NCI-H345 treated with DMSO at 0.1 percent for 48 hours (cell line): ENCODE results near the gene ZNF773.
A peak's percentile ranks its signal among the peaks of the same experiment; 100 is the strongest.
"Not testable (repeated sequence)": the region's sequence is repeated elsewhere in the genome, so short reads cannot be mapped to it uniquely, and the experiment has no call there.

ENCODE experiments used
- DNase-seq: peaks from one replicate; lab custom pipeline; 2025; ENCODE audit not compliant: unreplicated experiment; lab: John Stamatoyannopoulos, UW

ZNF773 gene

DNA sequence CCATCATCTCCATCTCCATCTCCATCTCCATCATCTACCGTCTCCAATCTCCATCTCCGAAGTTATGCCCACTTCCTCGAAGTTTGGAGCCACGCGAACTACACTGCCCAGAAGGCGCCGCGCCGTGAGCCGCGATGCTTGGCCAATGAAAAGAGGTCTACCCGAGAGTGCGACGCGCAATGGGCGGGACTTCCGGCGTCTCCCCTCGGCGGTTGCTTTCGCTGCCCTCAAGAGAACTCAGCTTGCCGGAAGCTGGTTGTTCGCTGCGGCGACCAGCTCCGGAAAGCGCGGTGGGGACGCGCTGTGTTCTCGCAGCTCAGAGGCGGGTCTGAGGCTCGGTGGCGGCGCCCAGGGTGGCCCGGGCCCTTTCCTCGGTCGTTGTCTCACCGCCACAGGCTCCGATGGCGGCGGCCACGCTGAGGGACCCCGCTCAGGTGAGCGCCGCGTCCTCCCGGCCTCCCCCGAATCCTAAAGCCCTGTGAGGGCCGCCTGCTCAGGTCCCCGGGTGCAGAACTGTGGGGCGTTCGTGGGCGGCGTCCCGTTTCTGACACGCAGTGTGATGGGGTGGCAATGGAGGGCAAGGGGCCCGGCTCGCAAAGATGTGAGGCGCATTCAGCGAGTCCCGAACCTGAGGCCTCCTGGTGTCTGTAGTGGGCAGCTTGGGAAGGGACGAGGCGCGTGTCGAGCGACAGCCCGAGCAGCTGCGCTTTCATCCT is at the start of gene ZNF773:
ZNF773 (plus strand) TSS at position 259 of the 716 bp plus-strand sequence; CDS start at position 402, 143 bp downstream.
- peak; percentile 71 for DNase-seq

DNA sequence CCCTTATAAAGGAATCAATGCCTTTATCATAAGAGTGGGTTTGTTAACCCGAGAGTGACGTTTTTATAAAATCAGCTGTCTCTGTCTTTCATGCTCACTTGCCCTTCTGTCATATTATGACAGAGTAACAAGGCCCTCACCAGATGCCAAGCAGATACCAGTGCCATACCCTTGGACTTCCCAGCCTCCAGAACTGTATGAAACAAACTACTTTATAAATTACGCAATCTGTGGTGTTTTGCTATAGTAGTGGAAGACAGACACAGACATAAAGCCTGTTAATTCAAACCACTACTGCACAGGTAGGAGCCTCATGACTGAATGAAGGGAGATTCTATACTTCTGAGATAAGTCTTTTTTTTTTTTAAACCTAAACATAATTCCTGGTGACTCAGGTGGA is 47.4 kb upstream of the ZNF773 start:
- no peak for DNase-seq

DNA sequence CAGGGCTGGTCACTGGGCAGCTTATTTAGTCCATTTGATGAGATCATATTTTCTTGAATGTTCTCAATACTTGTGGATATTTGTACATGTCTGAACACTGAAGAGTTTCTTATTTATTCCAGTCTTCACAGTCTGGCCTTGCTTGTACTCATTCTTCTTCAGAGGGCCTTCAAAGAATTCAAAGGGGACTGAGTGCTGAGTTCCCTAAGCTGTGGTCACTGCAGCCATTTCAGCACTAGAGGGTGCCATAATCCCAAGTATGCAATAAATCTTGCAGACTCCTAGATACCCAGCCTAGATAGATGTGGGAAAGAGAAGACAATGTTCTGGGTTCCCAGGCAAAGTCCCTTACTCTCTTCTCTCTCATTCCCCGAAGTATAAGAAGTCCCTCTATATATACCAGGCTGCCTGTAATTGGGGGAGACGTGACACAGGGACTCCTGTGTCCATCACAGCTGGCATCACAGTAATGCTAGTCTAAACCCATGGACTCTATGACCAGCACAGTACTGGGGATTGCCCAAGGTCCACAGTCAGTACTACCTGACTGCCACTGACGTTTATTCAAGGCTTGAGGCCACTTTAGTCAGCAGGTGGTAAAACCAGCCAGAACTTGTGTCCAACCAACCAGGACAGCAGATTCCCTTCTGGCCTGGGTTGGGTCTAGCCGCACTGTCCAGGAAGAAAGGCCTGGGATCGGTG is 33.9 kb upstream of the ZNF773 start:
- DNase-seq, result no peak

DNA sequence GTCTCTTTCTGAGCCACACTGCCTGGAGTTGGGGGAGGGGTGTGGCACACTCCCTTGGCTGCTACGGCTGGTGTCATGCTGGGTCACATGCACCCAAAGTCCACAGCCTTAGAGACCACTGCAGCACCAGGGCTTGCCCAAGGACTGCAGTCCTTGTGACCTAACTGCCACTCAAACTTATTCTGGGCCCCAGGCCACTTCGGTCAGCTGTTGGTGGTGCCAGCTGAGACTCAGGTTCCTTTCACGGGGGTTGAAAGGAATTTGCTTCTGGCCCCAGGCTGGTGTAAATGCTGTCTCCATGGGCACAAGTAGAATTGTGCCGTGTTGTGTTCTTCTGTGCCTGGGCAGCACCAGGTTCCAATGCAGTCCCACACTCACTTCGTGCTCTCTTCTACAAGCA is 33.2 kb upstream of the ZNF773 start:
- no peak for DNase-seq

DNA sequence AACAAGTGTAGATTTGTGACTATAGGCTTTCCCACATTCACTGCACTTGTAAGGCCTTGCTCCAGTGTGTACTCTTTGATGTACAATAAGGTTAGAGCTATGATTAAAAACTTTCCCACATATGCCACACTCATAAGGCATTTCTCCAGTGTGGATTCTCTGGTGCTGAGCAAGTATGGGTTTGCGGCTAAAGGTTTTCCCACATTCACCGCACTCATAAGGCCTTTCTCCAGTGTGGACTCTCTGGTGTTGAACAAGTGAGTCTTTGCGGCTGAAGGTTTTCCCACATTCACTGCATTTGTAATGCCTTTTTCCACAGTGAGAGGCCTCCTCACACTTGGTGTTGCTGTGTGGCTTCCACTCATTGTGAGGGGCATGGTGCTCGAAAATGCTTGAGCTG is 26.1 kb upstream of the ZNF773 start:
- DNase-seq, result no peak

DNA sequence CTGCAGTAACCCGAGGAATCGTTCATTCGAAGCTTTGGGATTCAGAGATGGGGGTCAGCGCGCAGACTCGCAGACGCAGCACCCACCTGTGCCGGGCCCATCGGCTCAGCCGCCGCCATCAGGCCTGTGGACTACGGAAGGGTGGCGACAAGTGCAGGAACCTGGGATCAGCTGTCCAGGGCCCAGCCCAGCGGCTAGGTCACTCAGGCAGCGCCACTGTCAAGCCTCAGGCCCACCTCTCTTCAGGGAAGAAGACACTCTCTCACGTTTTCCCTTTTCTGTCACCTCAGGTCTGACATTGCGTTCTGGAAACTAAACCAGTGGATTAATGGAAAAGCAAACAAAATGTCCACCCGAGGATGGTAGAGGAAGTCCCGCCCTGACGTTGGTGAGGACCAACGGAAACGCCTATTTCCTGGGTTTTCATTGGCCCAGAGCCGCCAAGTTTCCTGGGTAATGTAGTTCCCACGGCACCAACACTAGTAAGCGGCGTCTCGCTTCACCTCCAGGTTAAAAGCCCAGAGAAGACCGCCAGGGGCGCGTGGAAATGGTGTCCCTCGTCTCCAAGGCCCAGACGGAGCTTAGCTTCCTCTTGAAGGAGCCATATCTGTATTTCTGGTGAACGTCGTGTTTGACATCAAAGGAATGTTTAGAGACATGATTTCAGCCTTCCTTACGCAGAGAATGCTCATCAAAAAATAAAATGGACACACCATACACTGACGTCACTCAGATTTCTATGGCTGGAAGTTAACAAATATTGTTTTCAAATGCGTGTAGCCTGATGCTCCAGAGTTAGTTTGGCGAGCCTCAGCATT is 22.3 kb upstream of the ZNF773 start, which contains the start of gene ZNF772:
ZNF772 (minus strand) TSS at position 376 of the 818 bp plus-strand sequence; CDS start at position 119, 257 bp downstream.
- DNase-seq, result peak; percentile 66

DNA sequence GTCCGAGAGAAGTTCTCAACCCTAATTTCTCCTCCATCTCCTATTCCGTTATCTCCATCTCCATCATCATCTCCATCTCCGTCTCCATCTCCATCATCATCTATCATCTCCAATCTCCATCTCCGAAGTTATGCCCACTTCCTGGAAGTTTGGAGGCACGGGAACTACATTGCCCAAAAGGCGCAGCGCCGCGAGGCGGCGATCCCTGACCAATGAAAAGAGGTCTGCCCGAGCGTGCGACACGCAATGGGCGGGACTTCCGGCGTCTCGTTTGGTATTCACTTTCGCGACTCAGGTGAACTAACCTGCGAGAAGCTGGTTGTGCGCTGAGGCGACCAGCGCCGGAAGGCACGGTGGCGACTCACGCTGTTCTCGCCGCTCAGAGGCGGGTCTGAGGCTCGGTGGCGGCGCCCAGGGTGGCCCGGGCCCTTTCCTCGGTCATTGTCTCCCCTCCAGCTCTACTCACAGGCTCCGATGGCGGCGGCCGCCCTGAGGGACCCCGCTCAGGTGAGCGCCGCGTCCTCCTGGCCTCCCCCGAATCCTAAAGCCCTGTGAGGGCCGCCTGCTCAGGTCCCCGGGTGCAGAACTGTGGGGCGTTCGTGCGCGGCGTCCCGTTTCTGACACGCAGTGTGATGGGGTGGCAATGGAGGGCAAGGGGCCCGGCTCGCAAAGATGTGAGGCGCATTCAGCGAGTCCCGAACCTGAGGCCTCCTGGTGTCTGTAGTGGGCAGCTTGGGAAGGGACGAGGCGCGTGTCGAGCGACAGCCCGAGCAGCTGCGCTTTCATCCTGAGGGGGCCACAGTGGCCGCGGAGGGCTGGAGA is 12.1 kb upstream of the ZNF773 start, which contains the start of gene ZNF419:
ZNF419 (plus strand) TSS at position 274 of the 822 bp plus-strand sequence; CDS start at position 475, 201 bp downstream.
- DNase-seq, result peak; percentile 68

DNA sequence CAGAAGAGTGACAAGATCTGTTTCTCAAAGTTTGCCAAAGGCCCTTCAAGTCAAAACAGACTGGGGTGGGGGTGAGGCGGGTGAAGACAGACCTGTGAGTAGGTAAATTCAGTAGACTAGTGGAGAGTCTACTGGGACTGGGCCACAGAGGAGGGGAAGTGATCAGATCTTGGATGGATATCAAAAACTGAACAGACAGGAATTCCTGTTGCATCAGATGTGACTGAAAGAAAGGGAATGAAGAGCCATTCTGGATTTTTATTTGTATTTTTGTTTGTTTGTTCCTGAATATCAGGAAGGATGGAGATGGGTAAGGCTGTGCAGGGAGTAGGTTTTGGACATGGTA is 11.5 kb upstream of the ZNF773 start:
- not testable (repeated sequence) for DNase-seq

DNA sequence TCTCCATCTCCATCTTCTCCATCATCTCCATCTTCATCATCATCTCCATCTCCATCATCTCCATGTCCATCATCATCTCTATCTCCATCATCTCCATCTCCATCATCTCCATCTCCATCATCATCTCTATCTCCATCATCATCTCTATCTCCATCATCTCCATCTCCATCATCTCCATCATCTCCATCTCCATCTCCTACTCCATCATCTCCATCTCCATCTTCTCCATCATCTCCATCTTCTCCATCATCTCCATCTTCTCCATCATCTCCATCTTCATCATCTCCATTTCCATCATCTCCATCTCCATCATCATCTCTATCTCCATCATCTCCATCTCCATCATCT is 432 bp upstream of the ZNF773 start:
- not testable (repeated sequence) for DNase-seq

DNA sequence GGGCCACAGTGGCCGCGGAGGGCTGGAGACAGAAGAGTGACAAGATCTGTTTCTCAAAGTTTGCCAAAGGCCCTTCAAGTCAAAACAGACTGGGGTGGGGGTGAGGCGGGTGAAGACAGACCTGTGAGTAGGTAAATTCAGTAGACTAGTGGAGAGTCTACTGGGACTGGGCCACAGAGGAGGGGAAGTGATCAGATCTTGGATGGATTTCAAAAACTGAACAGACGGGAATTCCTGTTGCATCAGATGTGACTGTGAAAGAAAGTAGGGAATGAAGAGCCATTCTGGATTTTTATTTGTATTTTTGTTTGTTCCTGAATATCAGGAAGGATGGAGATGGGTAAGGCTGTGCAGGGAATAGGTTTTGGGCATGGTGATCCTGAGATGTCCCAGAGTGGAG is 662 bp downstream of the ZNF773 start:
- not testable (repeated sequence) for DNase-seq

DNA sequence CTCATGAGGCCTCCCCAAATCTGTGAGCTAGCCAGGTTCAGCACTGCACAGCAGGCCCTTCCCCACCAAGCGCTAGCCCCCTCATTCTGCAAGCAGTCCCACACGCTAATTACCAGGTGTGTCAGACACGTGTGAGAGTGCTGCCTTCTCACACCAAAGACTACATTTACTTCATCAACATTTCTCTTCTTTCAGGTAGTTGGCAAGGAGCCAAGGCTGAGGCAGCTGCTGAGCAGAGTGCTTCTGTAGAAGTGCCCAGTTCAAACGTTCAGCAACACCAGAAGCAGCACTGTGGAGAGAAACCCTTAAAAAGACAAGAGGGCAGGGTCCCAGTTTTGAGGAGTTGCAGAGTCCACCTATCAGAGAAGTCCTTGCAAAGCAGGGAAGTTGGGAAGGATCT is 6.4 kb downstream of the ZNF773 start:
- DNase-seq, result peak; percentile 3

DNA sequence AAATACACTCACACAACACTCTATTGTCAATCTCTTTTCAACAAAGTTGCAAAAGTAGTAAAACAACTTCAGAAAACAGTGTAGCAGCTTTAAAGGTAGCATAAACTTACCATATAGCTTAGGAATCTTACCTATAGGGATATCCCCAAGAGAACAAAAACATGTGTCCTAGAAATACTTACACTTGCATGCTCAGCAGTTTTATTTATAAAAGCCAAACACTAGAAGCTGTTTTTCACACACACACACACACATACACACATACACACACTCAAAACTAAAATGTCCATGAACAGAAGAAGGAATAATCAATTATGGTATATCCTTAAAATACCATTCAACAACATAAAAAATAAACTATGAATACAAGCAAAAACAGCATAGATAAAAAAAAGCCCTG is 11.7 kb downstream of the ZNF773 start:
- DNase-seq, result no peak

DNA sequence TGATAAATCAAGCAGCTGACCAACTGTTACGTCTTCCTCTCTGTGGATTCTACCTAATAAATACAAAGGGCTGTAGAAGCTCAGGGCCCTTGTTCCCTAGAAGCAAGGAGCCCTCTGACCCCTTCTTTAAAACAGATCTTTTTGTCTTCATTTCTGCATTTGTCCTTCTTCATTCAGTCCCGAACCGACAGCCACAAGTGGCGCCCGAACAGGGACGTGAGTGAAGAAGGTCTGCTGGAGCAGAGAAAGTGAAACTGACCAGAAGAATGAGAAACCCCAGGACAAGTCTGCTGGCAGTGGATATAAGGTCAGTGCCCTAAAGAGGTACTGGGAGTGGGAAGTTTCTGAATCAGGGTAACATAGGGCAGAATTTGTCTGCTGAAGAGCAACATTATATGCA is 13.1 kb downstream of the ZNF773 start:
- no peak for DNase-seq

DNA sequence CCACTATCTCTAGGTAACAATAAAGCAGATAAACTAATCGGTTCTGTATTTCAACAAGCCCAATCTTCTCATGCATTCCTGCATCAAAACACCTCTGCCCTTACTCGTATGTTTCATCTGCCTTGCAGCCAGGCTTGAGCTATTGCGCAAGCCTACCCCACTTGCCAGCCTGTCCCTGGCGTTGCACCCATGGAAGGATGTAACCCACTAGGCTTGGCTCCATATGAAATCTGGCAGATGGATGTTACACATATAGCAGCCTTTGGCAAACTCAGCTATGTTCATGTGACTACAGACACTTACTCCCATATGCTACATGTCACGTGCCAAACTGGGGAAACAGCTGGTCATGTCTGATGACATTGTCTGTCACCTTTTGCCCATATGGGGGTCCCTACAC is 15.5 kb downstream of the ZNF773 start:
- DNase-seq, result no peak

DNA sequence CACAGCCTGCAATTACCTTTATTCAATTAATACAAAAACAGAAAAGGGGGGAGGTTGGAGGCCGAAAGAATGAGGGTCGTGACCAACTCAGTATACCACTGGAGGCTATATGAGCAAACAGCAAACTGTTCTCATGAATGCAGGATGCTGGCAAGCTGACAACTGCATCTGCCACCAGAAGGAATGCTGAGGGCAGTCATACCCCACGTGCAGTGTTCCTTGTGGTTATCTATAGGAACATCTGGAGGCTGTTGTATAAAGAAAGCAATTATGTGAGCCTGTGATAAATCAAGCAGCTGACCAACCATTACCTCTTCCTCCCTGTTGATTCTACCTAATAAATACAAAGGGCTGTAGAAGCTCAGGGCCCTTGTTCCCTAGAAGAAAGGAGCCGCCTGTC is 18.3 kb downstream of the ZNF773 start:
- DNase-seq, result not testable (repeated sequence)

DNA sequence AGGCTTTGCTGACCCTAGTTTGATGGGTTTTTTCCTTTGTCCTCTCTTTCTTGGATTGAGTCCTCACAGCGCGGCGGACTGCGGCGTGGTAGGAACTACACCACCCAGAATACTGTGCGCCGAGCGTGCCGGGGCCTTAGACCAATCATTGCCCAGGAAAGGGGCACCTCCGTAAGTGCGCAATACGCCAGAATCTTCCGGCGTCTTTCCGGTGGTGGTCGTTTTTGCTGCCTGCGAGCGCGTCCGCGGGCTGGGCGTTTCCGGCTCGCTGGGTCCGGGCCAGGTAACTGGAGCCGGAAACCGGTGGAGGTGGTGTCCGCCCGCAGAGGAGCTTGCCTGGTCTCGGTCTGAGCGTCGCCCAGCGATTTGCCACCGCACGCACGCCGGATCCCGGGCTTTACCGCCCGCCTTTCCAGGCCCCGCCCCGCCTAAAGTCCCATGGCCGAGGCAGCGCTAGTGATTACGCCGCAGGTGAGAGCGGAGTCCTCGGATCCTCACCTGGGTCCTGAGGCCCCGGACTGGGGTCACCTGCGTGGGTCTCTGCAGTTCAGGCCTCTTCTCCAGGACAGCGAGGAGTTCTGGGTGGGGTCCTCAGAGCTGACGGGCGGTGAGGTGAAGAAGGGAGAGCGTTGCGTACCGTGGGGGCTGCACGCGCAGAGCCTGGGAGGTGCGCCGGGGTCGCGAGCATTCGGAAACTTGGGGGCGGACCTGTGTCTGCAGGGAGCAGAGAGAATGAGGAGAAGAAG is 27.6 kb downstream of the ZNF773 start, which contains the start of gene ZNF549:
ZNF549 (plus strand) TSS at position 221 of the 746 bp plus-strand sequence; CDS start at position 439, 218 bp downstream.
- DNase-seq, result peak; percentile 80

DNA sequence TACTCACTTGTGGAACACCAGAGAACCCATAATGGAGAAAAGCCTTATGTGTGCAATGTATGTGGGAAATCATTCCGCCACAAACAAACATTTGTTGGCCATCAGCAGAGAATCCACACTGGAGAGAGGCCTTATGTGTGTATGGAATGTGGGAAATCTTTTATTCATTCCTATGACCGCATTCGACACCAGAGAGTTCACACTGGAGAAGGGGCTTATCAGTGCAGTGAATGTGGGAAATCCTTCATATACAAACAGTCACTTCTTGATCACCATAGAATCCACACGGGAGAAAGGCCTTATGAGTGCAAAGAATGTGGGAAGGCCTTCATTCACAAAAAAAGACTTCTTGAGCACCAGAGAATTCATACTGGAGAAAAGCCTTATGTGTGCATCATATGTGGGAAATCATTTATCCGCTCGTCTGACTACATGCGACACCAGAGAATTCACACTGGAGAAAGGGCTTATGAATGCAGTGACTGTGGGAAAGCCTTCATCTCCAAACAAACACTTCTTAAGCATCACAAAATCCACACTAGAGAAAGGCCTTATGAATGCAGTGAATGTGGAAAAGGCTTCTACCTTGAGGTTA is 38.3 kb downstream of the ZNF773 start:
- DNase-seq, result no peak

DNA sequence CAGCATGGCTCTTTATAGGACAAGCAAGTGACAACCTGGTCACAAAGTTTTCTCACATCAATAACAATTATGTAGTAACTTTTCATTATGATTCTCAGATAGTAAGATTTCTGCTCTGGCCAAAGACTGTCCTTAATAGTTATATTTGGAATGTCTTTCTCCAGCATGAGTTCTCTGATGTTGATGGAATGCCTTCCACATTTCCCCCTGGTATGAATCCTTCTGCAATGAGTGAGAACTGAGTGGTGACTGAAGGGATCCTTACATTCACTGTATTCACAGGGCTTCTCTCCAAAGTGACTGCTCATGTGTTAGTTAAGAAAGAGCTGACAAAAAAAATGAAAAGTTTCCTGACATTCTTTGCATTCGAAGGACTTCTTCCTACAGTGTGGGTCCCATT is 46.8 kb downstream of the ZNF773 start:
- no peak for DNase-seq

DNA sequence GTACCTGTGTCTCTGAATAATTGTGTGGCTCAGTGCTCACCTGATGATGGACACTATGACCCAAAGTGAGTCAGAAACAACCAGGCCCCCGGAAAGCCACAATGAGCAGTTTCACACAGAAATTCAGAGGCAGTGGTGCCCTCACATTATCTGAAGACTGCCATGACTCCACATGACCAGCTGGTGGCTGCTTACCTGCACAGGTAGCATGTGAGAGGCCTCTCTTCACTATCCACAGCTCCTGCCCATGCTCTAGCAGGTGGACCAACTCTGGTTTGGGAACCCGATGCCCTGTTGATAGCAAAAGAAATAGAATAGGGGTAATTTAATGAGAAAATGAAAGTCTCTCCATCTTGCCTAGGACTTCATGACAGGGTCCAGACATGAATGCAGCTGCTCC is 52.7 kb downstream of the ZNF773 start:
- DNase-seq, result no peak

DNA sequence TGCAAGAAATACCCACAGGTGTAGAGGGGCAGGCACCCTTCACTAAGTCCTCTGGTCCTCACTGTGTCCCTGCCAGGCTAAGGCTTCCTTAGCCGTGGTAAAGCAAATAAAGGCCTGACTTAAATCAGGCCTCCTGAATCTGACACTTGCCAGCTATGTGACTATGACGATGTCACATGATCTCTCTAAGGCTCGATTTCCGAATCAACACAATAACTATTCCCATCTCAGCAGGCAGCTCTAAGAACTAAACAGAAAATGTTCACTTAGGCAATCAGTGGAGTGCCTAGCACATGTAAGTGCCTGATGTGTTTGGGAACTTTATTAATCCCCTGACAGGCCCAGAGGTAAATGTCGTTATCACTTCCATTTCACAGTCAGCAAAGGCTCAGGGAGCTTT is 57.9 kb downstream of the ZNF773 start:
- no peak for DNase-seq
